Superior temporal gyrus (tissue), 1 donor: ENCODE measurements around the gene BOK.
A peak's percentile ranks its signal among the peaks of the same experiment; 100 is the strongest.

ENCODE experiments used
- DNase-seq: peaks from one replicate; pipeline ENCODE4 v3.0.0-alpha.2; 2016; ENCODE audit errors: extremely low spot score

The BOK gene

DNA sequence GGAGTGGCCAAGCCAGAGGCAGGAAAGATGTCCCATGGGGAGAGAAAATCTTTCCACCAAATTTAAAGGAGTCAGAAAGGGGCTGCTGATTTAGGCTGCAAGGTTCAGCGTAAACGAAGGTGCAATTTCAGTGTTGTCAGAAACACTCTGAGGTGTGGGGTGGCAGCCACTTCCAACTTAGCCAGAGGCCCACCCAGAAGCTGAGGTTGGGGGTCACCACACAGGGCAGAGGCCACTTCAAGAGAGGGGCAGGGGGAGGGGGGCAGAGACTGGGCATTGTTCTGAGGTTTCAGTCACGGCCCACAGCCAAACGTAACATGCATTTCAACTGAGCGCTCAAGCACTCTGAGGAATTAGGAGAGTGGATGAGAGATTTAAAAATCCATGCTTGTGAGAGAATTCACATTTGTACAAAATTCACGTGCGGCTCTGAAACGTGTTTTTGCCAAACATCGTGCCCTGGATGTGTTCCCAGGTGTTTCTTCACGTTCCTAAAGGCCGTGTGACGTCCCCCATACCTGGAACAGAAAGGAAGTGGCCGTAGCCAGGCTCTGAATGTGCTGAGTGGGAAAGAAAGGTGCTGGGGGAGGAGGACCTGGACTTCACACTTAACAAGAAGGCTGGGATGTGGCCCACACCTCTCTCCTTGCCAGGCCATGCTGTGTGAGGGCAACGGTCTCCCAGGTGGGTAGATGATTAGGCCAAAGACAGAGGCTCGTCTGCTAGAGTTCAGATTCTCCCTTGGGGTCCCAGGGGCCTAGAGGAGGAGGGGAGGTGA, 19.5 kb upstream of the BOK start:
- DNase-seq: no peak

DNA sequence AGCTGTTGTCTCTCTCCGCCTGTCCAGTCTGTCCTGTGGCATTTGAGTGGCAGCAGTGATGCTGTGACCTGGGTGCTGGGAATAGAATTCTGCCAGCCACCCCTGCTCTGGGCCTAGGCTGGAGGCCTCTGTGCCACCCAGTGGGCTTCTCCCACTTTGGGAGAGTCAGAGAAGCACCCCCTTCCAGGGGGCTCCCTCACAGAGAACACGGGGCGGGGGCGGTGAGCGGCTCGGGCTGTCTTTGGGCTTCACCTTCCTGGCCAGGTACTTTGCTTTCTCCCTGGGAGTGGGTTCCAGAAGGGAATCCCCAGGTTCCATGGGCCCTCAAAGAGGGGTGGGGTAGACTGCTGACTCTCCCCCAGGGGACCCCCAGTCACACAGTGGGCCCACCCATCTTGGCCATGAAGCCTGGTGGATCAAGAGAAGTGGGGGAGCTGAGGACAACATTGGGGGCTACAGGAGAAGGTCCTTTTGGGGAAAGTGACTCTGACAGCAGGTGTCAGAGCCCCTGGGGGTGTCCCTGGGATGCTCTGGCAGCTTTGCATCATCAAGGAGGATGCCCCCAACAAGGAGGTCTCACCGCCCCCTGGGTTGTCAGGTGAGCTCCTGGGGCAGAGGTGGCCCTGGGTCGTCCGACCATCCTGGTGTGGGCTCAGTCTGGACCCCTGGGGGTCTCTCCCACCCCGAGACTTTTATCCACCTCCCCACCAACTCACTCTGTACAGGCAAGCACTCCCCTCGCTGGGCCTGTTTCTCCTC, 18.8 kb upstream of the BOK start:
- no peak for DNase-seq

DNA sequence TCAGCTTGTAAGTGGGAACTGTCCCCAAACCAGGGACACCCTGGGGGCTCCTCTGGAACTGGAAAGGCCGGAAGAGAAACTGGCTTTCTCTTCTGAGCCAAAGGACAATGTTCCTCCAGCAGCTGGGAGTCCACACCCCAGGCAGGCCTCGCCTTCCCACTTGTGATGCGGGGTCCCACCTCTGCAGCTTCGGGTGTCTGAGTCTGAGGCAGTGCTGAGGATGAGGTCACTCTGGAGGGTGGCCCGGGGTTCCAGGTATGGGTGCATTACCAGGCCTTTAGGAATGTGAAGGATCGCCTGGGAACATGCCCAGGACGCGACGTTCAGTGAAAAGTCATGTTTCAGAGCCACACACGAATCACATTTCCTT, 18.2 kb upstream of the BOK start:
- DNase-seq: no peak

GRCh38 chr2:241540771-241541561, 17.6 kb upstream of the BOK start:
- no peak for DNase-seq

- no peak for DNase-seq
These were observed 16.8 kb upstream of the BOK start for GRCh38 chr2:241541564-241542277.

GRCh38 chr2:241542278-241542605, 16.3 kb upstream of the BOK start:
- no peak for DNase-seq

GRCh38 chr2:241545106-241545505, 13.4 kb upstream of the BOK start:
- DNase-seq: no peak

- no peak for DNase-seq
These were observed 12.7 kb upstream of the BOK start for GRCh38 chr2:241545523-241546473.

- DNase-seq: peak; percentile 52
These were observed 11.6 kb upstream of the BOK start for GRCh38 chr2:241546771-241547498.

- DNase-seq: no peak
These were observed 10.6 kb upstream of the BOK start for GRCh38 chr2:241547781-241548450.

DNA sequence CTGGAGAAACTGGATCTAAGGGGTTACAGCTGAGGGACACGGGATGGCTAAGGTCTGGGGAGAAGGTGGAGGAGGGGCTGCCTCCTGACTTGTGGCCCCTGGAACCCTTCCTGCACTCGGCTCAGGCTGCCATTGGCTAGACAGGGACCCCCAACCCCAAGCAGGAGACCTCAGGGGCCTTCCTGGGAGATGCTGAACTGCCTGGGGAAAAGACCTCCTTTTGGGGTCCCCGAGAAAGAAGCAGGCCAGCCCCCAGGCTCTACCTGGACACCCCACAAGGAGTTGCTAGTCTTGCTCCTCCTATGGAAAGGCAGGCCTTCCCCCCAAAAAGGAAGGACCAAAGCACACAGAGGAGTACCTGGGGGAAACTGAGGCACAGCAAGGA, 10.1 kb upstream of the BOK start:
- no peak for DNase-seq

DNA sequence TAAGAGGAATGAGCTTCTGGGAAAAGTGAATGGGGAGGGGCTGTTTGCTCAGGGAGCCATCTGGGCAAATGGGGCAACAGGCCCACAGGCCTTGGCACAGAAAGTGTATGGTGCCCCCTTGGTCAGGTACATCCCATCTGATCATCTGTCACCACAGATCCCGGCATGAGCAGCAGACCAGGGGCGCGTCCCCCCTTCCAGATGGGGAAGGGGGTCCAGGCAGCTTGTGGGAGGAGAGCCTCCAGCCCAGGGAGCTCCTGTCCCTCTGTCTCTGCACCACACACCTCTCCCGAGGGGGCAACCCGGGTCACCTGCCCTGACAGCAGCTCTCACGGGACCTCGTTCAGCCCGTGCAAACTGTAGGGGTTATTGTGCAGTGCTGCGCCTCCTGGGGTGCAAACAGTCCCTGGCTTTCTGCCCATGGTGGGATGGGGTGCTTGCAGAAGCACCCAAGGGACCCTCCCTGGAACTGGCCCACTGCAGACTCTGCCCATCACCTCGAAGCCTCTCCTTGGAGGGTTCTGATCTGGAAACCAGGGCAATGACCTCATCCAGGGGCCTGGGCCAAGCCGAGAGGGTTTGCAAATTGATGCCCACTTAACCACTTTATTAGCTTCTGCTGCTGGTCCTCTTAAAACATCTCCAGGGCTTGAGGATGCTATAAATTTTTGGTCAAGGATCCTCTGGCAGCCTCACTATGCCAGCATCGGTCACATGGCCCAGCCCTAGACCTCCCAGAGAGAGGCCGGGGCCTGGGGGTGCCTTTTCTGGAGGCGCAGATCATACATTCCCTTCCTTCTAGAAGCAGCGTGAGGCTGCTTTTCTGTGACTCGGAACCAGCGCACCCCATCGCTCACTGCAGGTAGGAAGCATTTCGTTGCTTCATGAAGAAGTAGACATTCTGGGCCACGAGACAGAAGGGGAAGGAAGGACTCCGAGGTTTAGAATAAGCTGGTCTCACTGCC, 7.6 kb upstream of the BOK start:
- DNase-seq: no peak

DNA sequence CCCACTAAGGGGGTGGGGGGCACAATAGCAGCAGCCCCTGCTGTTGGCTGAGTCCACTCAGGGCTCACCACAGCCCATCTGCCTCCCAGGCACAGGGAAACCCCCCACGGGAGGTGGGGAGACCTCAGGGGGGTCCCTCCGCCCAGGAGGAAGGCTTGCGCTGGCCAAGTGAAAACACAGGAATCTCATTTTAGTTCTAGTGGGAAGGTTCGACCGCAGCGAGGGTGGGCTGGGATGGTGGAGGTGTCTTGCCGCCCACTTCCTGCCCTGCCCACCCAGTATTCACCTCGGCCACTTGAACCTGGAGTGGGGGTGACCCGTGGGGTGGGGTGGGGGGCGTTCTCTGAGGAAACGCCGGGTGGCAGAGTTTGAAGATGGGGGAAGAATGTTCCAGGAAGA, 6.9 kb upstream of the BOK start:
- DNase-seq: no peak

DNA sequence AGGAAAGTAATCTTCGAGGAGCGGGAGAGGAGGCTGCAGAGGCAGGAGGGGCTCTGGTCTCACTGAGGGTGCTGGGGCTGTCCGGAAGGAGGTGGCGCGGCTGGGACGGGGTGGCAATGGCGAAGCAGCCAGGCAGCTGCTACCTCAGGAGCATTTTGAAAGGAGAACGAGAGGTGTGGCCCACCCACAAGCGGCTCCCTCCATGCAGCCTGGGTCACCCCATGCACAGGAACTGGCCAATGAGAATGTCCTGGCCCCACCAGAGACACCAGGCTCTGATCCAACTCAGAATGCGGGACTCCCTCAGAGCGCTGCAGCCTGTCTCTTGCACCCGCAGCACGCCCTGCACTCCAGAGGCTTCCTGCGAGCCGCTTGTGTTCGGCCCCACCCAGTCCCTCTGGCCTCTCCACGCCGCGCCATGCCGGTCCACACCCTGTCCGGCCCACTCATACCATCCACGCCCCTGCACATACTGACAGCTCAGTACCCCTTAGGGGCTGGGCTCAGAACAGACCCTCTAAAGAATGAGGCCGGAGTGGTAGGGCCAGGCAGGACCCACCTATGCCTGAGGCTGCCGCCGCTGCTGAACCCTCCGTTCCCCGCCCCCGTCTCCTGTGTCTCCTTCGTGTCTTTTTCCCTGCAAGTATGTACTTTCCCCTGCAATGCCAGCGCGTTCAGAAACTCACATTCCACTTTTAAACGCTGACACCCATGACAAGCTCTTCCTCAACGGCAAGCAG, 6.4 kb upstream of the BOK start:
- no peak for DNase-seq

DNA sequence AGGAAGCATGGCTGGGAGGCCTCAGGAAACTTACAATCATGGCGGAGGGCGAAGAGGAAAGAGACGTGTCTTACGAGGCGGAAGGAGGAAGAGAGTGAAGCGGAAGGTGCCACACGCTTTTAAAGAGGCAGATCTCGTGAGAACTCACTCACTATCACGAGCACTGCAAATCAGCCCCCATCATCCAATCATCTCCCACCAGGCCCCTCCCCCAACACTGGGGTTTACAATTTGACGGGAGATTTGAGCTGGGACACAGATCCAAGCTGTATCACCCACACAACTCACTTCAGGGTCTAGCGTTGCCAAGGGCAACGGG, 5.1 kb upstream of the BOK start:
- no peak for DNase-seq

DNA sequence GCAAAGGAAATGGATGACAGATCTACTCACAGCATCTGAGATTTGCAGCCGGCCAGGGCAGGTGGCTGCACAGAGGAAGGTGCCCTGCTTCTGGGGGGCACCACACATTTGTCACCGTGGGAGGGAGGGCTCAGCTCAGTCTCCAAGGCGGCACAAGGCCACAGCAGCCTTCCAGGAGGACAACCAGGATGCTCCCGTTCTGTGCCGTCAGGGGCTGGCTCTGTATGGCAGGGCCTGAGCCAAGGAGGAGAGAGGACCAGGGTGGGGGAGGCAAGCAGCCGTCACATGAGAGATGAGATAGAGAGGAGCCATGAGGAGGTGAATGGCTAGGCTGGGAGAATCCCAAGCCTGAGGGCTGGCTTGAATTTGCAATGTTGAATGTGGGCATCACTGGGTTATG, 4.6 kb upstream of the BOK start:
- no peak for DNase-seq

- no peak for DNase-seq
These were observed 3.8 kb upstream of the BOK start for GRCh38 chr2:241554610-241555322.
